Cardiac muscle cell (in vitro differentiated cells and primary cell): ENCODE data around the gene BACE1. TPM values are rescaled to one million over a fixed set of nuclear protein-coding genes. Genes with fewer than 3 reads are reported as not detected.
A peak's percentile ranks its signal among the peaks of the same experiment; 100 is the strongest.

Experiments used
- DNase-seq, 2 donors: peaks; one replicate each; pipeline versions ENCODE4 v3.0.0 to v3.0.0-alpha.2; 2010 to 2017; ENCODE audit warnings: low read depth in 1 of 2, low spot score in 1 of 2
- H3K27ac ChIP-seq: fragments of 200-600 bp; sonication (generic); 2 replicates; pipeline ENCODE4 v1.5.1; 2016
- H3K27me3 ChIP-seq: fragments of 200-600 bp; sonication (generic); 2 replicates; pipeline ENCODE4 v1.6.0; 2016; ENCODE audit warnings: control low read depth
- H3K36me3 ChIP-seq: fragments of 200-600 bp; sonication (generic); 2 replicates; pipeline ENCODE4 v1.5.1; 2016; ENCODE audit warnings: control low read depth
- H3K4me1 ChIP-seq: fragments of 200-600 bp; sonication (generic); 2 replicates; pipeline ENCODE4 v1.8.1; 2017; ENCODE audit warnings: low read depth, mild to moderate bottlenecking, mixed run types
- H3K4me3 ChIP-seq: fragments of 200-600 bp; sonication (generic); 2 replicates; pipeline ENCODE4 v1.5.1; 2016; ENCODE audit warnings: mild to moderate bottlenecking
- H3K9me3 ChIP-seq: fragments of 200-600 bp; sonication (generic); 2 replicates; pipeline ENCODE4 v1.5.1; 2017; ENCODE audit warnings: low read depth, mild to moderate bottlenecking, control low read depth
- CTCF ChIP-seq: IDR thresholded peaks from 2 replicates; pipeline ENCODE4 v1.5.1; 2012; ENCODE audit warnings: low read depth, mild to moderate bottlenecking, low read length
- polyA plus RNA-seq: library from polyadenylated mRNA; unstranded; fragments of >200 nt; fragmentation: Nextera tagmentation; extraction: Ambion mirVana; gene quantifications from 2 replicates; pipeline ENCODE4 v1.2.1, GENCODE V29; 2016
- total RNA-seq: library from RNA; depleted of rRNA; stranded (reverse); fragments of >200 nt; gene quantifications from 2 replicates; pipeline ENCODE4 v1.2.3, GENCODE V29; 2016

BACE1 gene
- total and polyA plus RNA-seq, 2 experiments from 2014 or later = 9.8 to 25.3 TPM

GRCh38 chr11:117249571-117249970 is 66.5 kb downstream of the BACE1 start:
- no peaks in the 10 kb centered on the region for H3K27me3 ChIP-seq
- no peaks in the 10 kb centered on the region for H3K9me3 ChIP-seq
- no peak overlapping the region for H3K4me3 ChIP-seq
- TF ChIP-seq CTCF = no peak
- no peak overlapping the region for H3K27ac ChIP-seq
- no peak for DNase-seq
- H3K36me3 ChIP-seq = peaks cover 51% of the 10 kb centered on the region
- no peaks in the 10 kb centered on the region for H3K4me1 ChIP-seq

- no peak overlapping the region for H3K27ac ChIP-seq
- no peaks in the 10 kb centered on the region for H3K27me3 ChIP-seq
- peaks cover 49% of the 10 kb centered on the region for H3K36me3 ChIP-seq
- no peaks in the 10 kb centered on the region for H3K4me1 ChIP-seq
- H3K4me3 ChIP-seq = no peak overlapping the region
- no peak for DNase-seq
- TF ChIP-seq CTCF = no peak
- H3K9me3 ChIP-seq = no peaks in the 10 kb centered on the region
Measured at GRCh38 chr11:117248341-117248740, 67.7 kb downstream of the BACE1 start.

- Histone ChIP-seq H3K9me3 (no peaks in the 10 kb centered on the region), H3K27ac (no peak overlapping the region), H3K36me3 (peaks cover 21% of the 10 kb centered on the region), H3K4me1 (no peaks in the 10 kb centered on the region), H3K4me3 (no peak overlapping the region), H3K27me3 (no peaks in the 10 kb centered on the region)
- TF ChIP-seq CTCF = peak; percentile 74
- DNase-seq = peak in 1 of 2 donors; percentile 91
Measured at GRCh38 chr11:117239295-117239694, 76.8 kb downstream of the BACE1 start.

- peaks cover 12% of the 10 kb centered on the region for H3K36me3 ChIP-seq
- TF ChIP-seq CTCF = no peak
- no peak overlapping the region for H3K4me3 ChIP-seq
- no peaks in the 10 kb centered on the region for H3K27me3 ChIP-seq
- H3K4me1 ChIP-seq = no peaks in the 10 kb centered on the region
- H3K9me3 ChIP-seq = no peaks in the 10 kb centered on the region
- H3K27ac ChIP-seq = no peak overlapping the region
- DNase-seq = no peak
Measured at GRCh38 chr11:117238221-117238620, 77.8 kb downstream of the BACE1 start.

Other genes starting within 250 kb of the BACE1 start
- 27.4 and 58.5 TPM in 2 replicates for gene SIK3, start 217.8 kb downstream of the BACE1 start, total RNA-seq
- gene SIK3, start 217.8 kb downstream of the BACE1 start, polyA plus RNA-seq = 29.1 and 39.7 TPM in 2 replicates
- gene PAFAH1B2, start 172.0 kb downstream of the BACE1 start, total RNA-seq = 58.7 and 71.8 TPM in 2 replicates
- 25.6 and 25.8 TPM in 2 replicates for gene PAFAH1B2, start 172.0 kb downstream of the BACE1 start, polyA plus RNA-seq
- 27.1 and 32.9 TPM in 2 replicates for gene SIDT2, start 137.5 kb downstream of the BACE1 start, total RNA-seq
- 10.3 and 16.1 TPM in 2 replicates for gene SIDT2, start 137.5 kb downstream of the BACE1 start, polyA plus RNA-seq
- 82.5 and 1,828 TPM in 2 replicates for gene TAGLN, start 116.9 kb downstream of the BACE1 start, total RNA-seq
- 65.2 and 1,052 TPM in 2 replicates for gene TAGLN, start 116.9 kb downstream of the BACE1 start, polyA plus RNA-seq
- 43.6 and 46.6 TPM in 2 replicates for gene PCSK7, start 84.2 kb downstream of the BACE1 start, total RNA-seq
- 31.6 and 31.7 TPM in 2 replicates for gene PCSK7, start 84.2 kb downstream of the BACE1 start, polyA plus RNA-seq
- gene RNF214, start 83.6 kb downstream of the BACE1 start, total RNA-seq = 14.1 and 20.0 TPM in 2 replicates
- 13.8 and 24.6 TPM in 2 replicates for gene RNF214, start 83.6 kb downstream of the BACE1 start, polyA plus RNA-seq
- gene BACE1-AS, start 24.9 kb downstream of the BACE1 start, total RNA-seq = 7.7 and 12.9 TPM in 2 replicates
- 6.4 and 10.4 TPM in 2 replicates for gene BACE1-AS, start 24.9 kb downstream of the BACE1 start, polyA plus RNA-seq
- 16.8 and 31.8 TPM in 2 replicates for gene CEP164, start 11.6 kb upstream of the BACE1 start, total RNA-seq
- 22.6 and 28.0 TPM in 2 replicates for gene CEP164, start 11.6 kb upstream of the BACE1 start, polyA plus RNA-seq